Measurements from ENCODE around the gene STARD3. TPM values are rescaled to one million over a fixed set of nuclear protein-coding genes. Genes with fewer than 3 reads are reported as not detected.
A peak's percentile ranks its signal among the peaks of the same experiment; 100 is the strongest.

Gene STARD3
- total and polyA plus RNA-seq, 2 of the 13 experiments (the other 11 are each of a cell fraction or from before 2014, with no cell fraction given) = 34.6 to 100 TPM

DNA sequence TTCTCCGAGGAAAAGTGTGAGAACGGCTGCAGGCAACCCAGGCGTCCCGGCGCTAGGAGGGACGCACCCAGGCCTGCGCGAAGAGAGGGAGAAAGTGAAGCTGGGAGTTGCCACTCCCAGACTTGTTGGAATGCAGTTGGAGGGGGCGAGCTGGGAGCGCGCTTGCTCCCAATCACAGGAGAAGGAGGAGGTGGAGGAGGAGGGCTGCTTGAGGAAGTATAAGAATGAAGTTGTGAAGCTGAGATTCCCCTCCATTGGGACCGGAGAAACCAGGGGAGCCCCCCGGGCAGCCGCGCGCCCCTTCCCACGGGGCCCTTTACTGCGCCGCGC lies 62.8 kb downstream of the STARD3 start, which contains the start of gene ERBB2 (continued):
- TF ChIP-seq, protein P1, sequence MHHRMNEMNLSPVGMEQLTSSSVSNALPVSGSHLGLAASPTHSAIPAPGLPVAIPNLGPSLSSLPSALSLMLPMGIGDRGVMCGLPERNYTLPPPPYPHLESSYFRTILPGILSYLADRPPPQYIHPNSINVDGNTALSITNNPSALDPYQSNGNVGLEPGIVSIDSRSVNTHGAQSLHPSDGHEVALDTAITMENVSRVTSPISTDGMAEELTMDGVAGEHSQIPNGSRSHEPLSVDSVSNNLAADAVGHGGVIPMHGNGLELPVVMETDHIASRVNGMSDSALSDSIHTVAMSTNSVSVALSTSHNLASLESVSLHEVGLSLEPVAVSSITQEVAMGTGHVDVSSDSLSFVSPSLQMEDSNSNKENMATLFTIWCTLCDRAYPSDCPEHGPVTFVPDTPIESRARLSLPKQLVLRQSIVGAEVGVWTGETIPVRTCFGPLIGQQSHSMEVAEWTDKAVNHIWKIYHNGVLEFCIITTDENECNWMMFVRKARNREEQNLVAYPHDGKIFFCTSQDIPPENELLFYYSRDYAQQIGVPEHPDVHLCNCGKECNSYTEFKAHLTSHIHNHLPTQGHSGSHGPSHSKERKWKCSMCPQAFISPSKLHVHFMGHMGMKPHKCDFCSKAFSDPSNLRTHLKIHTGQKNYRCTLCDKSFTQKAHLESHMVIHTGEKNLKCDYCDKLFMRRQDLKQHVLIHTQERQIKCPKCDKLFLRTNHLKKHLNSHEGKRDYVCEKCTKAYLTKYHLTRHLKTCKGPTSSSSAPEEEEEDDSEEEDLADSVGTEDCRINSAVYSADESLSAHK (CRISPR knock-in tag; IDR thresholded peaks at IDR 0.05; ENCODE audit: borderline replicate concordance) = no peak
- TF ChIP-seq ZKSCAN1 (IDR thresholded peaks at IDR 0.05; ENCODE audit: low read length) (no peak), POLR2A (IDR thresholded peaks at IDR 0.05; ENCODE audit: insufficient read depth in 1 of 2, low read depth in 2 of 2, low read length in 2 of 2) (peak; percentile 53 to 73), PAWR (CRISPR knock-in tag; IDR thresholded peaks at IDR 0.05; ENCODE audit: borderline replicate concordance) (no peak), POLR2G (IDR thresholded peaks at IDR 0.05; ENCODE audit: low read depth, low read length) (peak; percentile 88), ADNP (CRISPR knock-in tag; IDR thresholded peaks at IDR 0.05) (no peak), ZNF766 (CRISPR knock-in tag; IDR thresholded peaks at IDR 0.05; ENCODE audit: borderline replicate concordance) (no peak), ATAD3A (CRISPR knock-in tag; IDR thresholded peaks at IDR 0.05) (no peak), SUZ12 (IDR thresholded peaks at IDR 0.05; ENCODE audit: low read depth, low read length) (no peak), NFATC3 (CRISPR knock-in tag; IDR thresholded peaks at IDR 0.05) (no peak), SPEN (CRISPR knock-in tag; IDR thresholded peaks at IDR 0.05; ENCODE audit: low read depth) (no peak), FOXK2 (IDR thresholded peaks at IDR 0.05) (no peak), MED8 (CRISPR knock-in tag; IDR thresholded peaks at IDR 0.05; ENCODE audit: insufficient replicate concordance) (no peak), MTA3 (CRISPR knock-in tag; IDR thresholded peaks at IDR 0.05) (no peak), ZNF792 (CRISPR knock-in tag; IDR thresholded peaks at IDR 0.05) (no peak; the same call in 1 of the 2 replicates), ZKSCAN5 (CRISPR knock-in tag; IDR thresholded peaks at IDR 0.05) (no peak), HMG20A (CRISPR knock-in tag; IDR thresholded peaks at IDR 0.05; ENCODE audit: borderline replicate concordance) (no peak), FOXC1 (CRISPR knock-in tag; IDR thresholded peaks at IDR 0.05; ENCODE audit: borderline replicate concordance) (no peak), ZNF235 (CRISPR knock-in tag; IDR thresholded peaks at IDR 0.05; ENCODE audit: borderline replicate concordance) (no peak), THYN1 (CRISPR knock-in tag; IDR thresholded peaks at IDR 0.05; ENCODE audit: borderline replicate concordance, low read depth) (no peak)
- TF ChIP-seq, protein P2, sequence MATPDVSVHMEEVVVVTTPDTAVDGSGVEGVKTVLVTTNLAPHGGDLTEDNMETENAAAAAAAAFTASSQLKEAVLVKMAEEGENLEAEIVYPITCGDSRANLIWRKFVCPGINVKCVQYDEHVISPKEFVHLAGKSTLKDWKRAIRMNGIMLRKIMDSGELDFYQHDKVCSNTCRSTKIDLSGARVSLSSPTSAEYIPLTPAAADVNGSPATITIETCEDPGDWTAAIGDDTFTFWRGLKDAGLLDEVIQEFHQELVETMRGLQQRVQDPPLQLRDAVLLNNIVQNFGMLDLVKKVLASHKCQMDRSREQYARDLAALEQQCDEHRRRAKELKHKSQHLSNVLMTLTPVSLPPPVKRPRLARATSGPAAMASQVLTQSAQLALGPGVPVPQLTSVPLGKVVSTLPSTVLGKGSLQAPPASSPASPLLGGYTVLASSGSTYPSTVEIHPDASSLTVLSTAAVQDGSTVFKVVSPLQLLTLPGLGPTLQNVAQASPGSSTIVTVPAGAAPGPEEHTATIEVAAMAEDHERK (CRISPR knock-in tag; IDR thresholded peaks at IDR 0.05; ENCODE audit: low read depth) = no peak
- TF ChIP-seq, protein P3, sequence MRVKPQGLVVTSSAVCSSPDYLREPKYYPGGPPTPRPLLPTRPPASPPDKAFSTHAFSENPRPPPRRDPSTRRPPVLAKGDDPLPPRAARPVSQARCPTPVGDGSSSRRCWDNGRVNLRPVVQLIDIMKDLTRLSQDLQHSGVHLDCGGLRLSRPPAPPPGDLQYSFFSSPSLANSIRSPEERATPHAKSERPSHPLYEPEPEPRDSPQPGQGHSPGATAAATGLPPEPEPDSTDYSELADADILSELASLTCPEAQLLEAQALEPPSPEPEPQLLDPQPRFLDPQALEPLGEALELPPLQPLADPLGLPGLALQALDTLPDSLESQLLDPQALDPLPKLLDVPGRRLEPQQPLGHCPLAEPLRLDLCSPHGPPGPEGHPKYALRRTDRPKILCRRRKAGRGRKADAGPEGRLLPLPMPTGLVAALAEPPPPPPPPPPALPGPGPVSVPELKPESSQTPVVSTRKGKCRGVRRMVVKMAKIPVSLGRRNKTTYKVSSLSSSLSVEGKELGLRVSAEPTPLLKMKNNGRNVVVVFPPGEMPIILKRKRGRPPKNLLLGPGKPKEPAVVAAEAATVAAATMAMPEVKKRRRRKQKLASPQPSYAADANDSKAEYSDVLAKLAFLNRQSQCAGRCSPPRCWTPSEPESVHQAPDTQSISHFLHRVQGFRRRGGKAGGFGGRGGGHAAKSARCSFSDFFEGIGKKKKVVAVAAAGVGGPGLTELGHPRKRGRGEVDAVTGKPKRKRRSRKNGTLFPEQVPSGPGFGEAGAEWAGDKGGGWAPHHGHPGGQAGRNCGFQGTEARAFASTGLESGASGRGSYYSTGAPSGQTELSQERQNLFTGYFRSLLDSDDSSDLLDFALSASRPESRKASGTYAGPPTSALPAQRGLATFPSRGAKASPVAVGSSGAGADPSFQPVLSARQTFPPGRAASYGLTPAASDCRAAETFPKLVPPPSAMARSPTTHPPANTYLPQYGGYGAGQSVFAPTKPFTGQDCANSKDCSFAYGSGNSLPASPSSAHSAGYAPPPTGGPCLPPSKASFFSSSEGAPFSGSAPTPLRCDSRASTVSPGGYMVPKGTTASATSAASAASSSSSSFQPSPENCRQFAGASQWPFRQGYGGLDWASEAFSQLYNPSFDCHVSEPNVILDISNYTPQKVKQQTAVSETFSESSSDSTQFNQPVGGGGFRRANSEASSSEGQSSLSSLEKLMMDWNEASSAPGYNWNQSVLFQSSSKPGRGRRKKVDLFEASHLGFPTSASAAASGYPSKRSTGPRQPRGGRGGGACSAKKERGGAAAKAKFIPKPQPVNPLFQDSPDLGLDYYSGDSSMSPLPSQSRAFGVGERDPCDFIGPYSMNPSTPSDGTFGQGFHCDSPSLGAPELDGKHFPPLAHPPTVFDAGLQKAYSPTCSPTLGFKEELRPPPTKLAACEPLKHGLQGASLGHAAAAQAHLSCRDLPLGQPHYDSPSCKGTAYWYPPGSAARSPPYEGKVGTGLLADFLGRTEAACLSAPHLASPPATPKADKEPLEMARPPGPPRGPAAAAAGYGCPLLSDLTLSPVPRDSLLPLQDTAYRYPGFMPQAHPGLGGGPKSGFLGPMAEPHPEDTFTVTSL (CRISPR knock-in tag; IDR thresholded peaks at IDR 0.05; ENCODE audit: borderline replicate concordance) = no peak
- TF ChIP-seq, protein P4, sequence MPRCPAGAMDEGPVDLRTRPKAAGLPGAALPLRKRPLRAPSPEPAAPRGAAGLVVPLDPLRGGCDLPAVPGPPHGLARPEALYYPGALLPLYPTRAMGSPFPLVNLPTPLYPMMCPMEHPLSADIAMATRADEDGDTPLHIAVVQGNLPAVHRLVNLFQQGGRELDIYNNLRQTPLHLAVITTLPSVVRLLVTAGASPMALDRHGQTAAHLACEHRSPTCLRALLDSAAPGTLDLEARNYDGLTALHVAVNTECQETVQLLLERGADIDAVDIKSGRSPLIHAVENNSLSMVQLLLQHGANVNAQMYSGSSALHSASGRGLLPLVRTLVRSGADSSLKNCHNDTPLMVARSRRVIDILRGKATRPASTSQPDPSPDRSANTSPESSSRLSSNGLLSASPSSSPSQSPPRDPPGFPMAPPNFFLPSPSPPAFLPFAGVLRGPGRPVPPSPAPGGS (CRISPR knock-in tag; IDR thresholded peaks at IDR 0.05) = no peak

Data from HepG2 (cell line).